GM21447 (cell line): ENCODE results near the gene MAST3.

Experiments
- ATAC-seq: cut with Tn5 transposase; IDR thresholded peaks from one replicate; pipeline ENCODE4 v1.9.1; 2021; ENCODE audit not compliant: unreplicated experiment

MAST3 gene

DNA sequence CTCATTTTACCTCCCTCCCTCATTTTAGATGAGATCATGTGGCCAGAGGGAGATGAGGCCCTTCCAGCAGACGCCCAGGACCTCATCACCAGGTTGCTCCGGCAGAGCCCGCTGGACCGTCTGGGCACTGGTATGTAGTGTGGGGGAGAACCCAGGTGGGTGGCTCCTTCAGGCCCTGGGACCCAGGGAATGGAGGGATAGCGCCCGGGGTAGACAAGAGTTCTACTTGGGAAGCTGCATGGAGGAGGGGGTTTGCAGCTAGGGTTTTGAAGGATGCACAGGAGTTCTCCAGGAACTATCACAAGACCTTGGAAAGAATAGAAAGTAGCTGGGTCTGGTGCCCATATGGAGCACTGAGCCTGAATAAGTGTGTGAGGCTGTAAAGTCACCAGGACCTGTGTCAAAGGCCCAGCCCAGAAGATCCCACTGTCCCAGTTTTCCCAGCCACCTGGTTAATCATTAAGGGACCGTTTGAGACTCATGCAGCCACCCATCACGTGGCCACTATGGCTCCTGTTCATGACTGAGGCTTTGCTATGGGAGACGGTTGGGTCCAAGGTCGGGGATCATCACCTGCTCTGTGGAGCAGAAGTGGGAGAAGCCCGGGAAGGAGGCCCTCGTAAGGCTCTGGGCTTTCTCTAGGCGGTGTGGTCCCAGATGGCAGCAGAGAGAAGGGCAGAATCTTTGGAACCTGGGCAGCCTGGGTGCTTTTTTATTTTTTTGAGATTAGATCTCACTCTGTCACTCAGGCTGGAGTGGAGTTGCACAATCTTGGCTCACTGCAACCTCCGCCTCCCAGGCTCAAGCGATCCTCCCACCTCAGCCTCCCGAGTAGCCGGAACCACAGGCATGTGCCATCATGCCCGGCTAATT, 38.4 kb downstream of the MAST3 start:
- no peak for ATAC-seq

DNA sequence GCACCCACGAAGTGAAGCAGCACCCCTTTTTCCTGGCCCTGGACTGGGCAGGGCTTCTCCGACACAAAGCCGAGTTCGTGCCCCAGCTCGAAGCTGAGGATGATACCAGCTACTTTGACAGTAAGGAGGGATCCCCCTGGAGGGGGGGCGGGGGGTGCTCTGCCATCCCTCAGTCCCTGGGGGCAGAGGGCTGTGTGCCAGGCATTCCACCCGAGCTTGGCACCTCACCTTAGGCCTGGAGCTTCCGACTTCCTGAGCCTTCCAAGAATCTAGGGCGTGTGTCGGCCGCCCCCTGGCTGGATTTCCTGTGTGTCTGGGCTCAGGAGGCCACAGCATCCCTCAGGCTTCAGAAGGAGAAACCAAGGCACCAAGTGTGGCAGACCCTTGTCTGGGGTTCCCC, 39.7 kb downstream of the MAST3 start:
- ATAC-seq, result no peak

DNA sequence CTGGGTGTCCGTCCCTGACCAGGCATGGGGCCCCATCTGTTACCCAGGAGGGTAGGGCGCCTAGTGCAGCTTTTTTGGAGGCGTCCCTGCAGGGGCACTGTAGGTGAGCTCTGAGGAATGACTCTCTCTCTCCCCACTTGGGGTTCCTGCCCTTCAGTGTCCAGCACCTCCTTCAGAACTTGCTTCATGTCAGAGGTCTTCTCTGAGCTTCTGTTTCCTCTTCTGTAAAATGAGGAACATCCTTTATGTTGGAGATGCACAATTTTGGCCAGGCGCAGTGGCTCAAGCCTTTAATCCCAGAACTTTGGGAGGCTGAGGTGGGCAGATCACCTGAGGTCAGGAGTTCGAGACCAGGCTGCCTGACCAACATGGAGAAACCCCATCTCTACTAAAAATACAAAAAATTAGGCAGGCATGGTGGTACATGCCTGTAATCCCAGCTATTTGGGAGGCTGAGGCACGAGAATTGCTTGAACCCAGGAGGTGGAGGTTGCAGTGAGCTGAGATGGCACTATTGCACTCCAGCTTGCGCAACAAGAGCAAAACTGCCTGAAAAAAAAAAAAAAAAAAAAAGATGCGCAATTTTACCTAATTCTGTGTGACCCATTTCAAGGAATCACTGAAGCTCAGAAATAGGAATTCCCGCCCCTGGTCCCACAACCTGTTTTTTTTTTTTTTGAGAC, 40.2 kb downstream of the MAST3 start:
- ATAC-seq, result no peak

DNA sequence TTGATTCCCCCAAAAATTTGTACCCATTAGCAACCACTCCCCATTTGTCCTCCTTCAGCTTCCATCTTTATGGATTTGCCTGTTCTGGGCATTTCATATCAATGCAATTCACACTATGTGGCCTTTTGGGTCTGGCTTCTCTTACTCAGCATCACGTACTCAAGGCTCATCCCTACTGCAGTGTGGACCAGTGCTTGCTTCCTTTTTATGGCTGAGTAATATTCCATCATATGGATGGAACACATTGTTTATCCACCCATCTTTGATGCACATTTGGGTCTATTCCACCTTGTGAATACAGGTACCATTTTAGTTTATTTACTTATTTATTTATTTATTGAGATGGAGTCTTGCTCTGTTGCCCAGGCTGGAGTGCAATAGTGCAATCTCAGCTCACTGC, 42.9 kb downstream of the MAST3 start:
- no peak for ATAC-seq

DNA sequence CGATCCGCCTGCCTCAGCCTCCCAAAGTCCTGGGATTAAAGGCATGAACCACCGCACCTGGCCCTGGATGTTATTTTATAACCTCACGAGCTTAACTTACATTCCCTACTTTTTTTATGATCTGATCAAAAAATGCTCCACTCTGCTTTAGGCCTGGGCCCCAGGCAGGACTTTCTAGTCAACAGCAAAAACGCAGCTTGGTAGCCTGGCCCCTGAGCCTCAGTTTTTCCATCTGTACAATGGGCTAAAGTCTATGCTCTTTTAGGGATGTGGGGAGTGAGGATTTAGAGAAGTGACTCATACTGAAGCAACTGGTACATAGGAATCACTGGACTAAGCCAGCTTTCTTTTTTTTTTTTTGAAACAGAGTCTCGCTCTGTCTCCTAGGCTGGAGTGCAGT, 43.5 kb downstream of the MAST3 start:
- no peak for ATAC-seq

DNA sequence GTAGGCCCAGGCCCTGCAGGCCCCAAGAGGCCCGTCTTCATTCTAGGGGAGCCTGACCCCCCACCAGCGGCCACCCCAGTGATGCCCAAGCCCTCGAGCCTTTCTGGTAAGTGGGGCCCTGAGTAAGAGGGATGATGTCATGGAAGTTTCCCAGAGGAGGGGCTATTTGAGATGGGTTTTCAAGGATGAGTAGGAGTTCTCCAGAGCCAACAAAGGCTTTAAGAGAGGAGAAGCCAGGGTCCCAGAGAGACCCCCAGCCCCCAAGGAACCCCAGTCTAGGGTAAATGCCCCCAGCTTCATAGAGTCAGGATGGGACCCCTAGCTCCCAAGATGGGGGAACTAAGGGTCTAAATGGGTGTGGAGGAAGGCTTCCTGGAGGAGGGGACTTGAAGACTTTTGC, 46.3 kb downstream of the MAST3 start:
- ATAC-seq, result no peak

DNA sequence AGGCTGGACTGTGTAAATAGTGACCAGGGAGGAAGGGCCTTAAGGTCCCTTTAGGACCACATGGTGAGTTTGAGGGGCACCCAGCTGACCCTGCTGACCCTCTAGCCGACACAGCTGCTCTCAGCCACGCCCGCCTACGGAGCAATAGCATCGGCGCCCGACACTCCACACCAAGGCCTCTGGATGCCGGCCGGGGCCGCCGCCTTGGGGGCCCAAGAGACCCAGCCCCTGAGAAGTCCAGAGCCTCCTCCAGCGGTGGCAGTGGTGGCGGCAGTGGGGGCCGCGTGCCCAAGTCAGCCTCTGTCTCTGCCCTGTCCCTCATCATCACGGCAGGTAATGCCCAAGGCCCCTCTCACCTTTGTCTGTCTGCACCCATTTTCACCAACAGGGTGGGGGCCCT, 46.8 kb downstream of the MAST3 start:
- no peak for ATAC-seq

DNA sequence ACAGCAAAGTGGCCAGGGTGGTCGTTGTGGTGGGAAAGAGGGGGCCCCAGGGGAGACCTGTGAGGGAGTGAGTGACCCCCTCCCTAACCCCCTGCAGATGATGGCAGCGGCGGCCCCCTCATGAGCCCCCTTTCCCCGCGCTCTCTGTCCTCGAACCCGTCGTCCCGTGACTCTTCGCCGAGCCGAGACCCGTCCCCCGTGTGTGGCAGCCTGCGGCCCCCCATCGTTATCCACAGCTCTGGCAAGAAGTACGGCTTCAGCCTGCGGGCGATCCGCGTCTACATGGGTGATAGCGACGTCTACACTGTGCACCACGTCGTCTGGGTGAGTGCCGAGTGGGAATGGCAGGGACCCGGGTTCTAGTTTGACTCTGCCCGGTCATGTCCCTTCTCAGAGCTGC, 47.3 kb downstream of the MAST3 start:
- ATAC-seq, result no peak

DNA sequence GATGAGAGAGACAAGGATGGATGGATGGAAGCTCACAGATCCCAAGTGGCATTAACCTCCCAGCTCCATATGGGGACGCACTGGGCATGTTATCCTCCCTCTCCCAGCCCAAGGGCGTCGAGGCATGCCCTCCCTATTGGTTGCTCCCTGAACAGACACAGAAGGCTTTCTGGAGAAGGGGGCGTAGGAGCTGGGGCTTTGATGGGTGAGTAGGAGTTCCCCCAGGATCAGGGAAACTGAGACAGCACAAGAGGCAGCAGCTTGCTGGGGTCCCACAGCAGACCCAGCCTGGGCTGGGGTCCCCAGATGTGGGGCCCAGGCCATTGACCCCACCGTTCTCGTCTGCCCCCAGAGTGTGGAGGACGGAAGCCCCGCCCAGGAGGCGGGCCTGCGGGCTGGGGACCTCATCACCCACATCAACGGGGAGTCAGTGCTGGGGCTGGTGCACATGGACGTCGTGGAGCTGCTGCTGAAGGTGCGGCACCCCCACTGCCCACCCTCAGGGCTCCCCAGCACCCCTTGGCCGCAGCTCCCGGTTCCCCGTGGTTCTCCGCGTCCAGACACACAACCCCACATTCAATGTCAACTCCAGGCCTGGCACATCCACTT, 47.9 kb downstream of the MAST3 start:
- ATAC-seq, result no peak

DNA sequence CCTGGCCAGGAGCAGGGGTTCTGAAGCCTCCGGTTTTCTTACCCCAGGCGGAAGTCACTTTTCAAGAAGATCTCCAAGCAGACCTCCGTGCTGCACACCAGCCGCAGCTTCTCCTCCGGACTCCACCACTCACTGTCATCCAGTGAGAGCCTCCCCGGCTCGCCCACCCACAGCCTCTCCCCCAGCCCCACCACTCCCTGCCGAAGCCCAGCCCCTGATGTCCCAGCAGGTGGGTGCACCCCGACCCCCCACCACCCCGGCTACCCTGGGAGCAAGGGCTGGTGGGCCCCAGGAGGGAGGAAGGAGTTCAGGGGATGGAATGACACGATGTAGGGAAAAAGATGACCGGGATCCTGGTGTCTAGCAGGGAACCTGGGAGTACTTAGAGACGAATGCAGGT, 49.8 kb downstream of the MAST3 start:
- ATAC-seq, result no peak

DNA sequence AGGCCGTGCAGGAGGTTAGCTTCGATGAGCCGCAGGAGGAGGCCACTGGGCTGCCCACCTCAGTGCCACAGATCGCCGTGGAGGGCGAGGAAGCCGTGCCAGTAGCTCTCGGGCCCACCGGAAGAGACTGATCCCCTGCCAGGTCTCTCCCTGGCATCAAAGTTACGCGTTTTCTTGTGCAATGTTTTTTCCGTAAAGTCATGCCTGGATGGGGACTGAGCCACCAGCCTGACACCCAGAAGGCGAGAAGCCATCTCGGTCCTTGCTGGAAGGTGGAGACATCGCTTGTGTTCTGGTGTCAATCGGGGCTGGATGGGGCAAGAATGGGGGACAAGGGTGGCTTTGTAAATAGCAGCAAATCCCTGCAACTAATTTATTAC, 52.0 kb downstream of the MAST3 start:
- ATAC-seq, result no peak

DNA sequence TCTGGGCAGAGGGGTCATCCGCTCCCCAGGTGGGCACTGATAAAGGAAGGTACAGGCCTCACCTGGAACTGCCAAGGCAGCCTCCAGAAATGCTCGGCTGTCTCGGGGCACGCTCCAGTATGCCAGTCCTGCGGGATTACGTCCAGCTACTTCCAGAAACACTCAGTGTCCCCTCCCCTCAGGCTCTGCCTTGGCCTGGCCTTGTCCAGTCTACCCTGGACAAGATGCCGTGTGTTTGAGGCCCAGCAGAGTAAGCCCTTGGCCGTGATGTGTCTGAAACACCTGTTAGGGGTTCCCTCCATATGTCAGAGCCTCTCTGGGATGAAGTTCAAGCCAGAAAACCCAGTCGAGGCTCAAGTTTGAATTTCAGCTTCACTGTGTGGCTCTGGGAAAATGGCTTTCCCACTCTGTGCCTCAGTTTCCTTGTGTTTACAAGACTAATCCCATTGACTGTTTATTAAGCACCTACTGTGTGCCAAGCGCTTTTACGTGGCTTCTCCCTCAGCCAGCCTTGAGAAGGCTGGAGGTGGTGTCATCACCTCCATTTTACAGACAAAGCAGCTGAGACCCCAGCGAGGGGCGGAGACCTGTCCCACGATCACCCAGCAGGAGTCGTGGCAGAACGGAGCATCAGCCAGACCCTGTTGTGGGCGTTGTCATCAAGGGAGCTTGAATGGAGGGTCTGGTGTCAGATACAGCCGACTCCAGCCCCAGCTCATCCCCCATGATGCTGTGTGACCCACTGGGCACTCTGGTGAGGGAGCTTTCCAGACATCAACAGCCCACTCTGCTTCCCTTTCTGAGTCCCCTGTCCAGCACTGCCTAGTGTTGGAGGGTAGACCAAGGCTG, 53.4 kb downstream of the MAST3 start:
- ATAC-seq, result no peak

DNA sequence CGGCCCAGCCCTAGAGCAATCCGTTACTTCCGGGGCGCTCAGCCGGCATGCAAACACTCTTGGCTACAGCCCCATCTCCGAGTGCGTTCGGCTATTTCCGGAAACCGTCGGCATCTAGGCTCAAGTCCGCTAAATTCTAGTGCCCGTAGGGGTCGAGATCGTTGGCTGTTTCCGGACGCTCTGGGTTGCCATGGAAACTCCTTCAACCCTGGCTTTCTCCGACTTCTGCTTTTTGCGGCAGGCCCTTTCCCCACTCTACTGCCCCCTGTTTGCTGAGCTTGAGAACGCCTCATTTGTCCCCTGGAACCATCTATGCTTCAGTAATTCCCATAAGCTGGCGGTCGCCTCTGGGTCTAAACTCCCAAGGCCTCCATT, 54.9 kb downstream of the MAST3 start:
- ATAC-seq, result peak; percentile 63

DNA sequence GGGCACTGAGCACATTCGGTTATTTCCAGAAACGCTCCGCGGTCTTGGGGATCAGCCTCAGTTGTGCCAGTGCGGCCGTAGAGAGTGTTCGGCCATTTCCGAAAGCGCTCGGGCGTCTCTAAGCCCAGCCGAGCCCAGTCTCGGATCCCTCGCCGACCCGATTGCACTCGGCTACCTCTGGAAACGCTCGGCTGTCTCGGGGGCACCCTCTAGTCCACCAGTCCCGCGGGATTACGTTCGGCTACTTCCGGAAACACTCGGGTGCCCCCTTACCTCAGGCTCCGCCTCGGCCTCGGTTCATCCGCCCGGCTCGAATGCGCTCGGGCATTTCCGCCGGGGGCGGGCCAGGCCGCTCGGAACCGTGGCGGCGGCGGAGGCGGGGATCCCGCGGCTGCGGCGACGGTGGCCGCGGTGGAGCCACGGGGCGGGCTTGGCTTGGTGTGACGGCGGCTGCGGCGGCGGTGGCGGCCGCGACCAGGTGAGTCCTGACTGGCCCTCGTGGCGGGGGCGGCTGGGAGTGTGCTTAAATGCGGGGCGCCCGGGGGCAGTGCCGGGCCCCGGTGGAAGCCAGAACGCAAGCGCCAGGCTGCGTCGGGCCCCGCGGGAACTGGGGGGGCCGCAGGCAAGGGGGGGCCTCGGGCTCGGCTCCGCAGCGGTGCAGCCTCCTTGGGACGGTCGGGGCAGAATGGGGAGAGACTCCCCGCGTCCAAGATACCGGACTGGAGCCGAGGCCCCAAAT, 55.4 kb downstream of the MAST3 start, which contains the start of gene PIK3R2:
PIK3R2 (plus strand) TSS at position 347 of the 739 bp plus-strand sequence. CDS start 2,717 bp downstream, outside the sequence.
- peak; percentile 70 for ATAC-seq

DNA sequence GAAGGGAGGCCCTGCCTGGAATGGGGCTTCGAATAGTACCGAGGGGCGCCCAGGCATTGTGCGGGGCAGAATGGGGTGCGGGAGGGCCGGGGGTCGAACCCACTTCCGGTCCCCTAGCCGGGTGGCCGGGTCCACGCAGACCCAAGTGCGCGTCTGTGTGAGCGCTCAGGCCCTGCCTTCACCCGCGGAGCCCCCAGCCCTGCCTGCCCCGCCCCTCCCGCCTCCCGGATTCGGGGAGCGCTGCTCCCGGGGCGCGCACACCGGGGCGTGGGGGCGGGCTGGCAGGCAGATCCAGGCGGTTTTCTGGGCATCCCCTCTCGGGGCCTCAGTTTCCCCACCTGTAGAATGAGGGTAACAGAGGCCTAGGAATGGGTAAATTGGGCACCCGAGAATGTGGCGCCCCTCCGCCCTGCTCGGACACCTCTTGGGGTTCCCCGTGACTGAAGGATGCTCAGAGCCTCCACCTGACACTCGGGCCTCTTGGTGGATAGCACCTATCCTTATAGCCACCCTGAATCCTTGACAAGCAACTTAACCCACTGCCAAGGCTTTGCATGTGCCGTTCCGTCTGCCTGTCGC, 56.1 kb downstream of the MAST3 start:
- ATAC-seq, result no peak

DNA sequence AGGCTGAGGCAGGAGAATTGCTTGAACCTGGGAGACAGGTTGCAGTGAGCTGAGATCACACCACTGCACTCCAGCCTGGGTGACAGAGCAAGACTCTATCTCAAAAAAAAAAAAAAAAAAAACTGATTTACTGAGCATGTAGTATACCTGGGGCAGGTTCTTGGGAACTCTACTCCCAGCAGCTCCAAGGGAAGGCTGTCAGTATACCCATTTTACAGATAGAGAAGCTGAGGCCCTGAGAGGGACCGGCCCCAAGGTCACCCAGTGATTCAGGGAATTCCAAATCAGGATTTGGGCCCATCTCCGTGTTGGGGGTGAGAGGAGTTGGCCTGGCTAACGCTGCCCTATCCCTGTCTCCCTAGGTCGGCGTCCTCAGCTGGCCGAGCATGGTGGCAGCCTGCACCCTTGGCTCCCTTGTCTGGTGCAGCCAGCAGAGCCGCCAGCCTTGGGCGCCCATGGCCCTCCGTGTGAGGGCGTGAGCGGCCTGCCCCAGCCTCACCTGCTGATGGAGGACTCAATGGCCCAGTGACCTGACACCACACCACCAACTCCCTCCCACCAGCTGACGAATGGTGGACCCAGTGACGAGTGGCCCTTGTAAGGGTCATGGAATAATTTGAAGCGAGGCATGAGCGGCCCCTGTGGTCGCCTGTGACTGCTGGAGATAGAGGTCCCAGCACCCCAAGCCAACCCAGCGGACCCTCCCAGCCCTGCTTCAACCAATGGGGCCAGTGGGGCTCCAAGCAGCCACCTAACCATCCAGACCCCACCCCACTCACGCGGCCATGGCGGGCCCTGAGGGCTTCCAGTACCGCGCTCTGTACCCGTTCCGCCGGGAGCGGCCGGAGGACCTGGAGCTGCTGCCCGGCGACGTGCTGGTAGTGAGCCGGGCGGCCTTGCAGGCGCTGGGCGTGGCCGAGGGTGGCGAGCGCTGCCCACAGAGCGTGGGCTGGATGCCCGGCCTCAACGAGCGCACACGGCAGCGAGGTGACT, 57.8 kb downstream of the MAST3 start:
- ATAC-seq, result no peak

DNA sequence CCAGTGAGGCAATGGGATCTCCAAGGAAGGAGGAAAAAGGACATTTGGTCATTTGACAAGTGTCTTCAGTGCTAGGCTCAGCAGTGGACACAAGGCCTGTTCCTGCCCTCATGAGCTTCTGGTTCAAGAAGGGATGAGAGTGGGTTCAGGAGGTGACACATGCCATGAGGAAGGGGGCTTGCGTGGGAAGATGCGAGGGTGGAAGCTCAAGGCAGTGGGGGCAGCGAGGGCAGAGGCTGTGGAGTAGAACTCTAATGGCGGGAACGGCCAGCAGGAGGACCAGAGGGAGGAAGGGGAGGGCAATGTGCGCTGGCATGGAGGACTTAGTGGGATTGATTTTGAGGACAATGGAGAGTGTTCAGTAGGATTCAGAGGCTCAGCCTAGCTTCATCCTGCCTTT, 58.7 kb downstream of the MAST3 start:
- no peak for ATAC-seq

DNA sequence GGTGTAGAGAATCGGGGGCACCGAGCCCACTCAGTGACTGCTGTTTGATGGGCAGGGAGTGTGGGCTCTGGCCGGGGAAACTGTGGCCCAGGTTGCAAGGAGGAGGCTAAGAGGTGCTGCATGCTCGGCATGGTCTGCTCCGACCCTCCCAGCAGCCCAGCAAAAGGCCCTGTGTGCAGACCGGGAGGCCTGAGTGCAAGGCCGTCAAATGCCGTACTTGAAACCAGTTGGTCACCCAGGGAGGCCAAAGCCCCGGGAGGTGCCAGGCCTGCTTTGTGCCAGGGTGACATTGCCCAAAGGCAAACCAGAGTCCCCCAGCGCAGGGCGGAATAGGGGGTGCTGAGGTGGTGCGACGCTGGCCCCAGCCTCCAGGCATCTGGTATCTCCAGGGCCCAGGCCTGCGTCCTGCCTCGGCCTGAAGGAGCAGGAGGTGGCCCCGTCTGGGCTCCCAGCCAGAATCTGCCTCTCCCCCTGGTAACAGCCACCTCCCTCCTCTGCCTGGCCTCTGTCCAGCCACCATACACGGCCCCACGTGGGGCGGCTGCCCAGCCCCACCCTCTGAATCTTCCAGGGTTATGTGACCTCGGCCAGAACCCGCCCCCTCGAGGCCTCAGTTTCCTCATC, 59.4 kb downstream of the MAST3 start:
- ATAC-seq, result no peak
